Liver (tissue), 9 donors: ENCODE data around the gene DSTYK. TPM values are rescaled to one million over a fixed set of nuclear protein-coding genes. Genes with fewer than 3 reads are reported as not detected.

ENCODE experiments used
- DNase-seq: peaks from one replicate; pipeline ENCODE4 v3.0.0-alpha.2; 2017; ENCODE audit warnings: low spot score
- H3K27ac ChIP-seq, 2 donors: one replicate each; pipeline ENCODE4 v1.7.0; 2013; ENCODE audit warnings: inconsistent platforms in 2 of 2, low read length in 2 of 2, control low read depth in 1 of 2, low read depth in 1 of 2, mild to moderate bottlenecking in 1 of 2
- H3K27me3 ChIP-seq, 4 donors: one replicate each; pipeline versions ENCODE4 v1.6.1 to v1.7.0; 2013; ENCODE audit warnings: low read length in 3 of 4, inconsistent platforms in 1 of 4, mild to moderate bottlenecking in 1 of 4, moderate library complexity in 1 of 4; ENCODE audit not compliant: control insufficient read depth in 4 of 4, insufficient read depth in 4 of 4
- H3K36me3 ChIP-seq, 4 donors: one replicate each; pipeline versions ENCODE4 v1.6.1 to v1.7.0; 2013; ENCODE audit warnings: low read length in 3 of 4, mild to moderate bottlenecking in 3 of 4, low read depth in 1 of 4, moderate library complexity in 1 of 4; ENCODE audit not compliant: control insufficient read depth in 4 of 4, insufficient read depth in 3 of 4
- H3K4me1 ChIP-seq, 4 donors: one replicate each; pipeline versions ENCODE4 v1.6.1 to v1.7.0; 2013; ENCODE audit warnings: low read length in 3 of 4, mild to moderate bottlenecking in 3 of 4, moderate library complexity in 1 of 4; ENCODE audit not compliant: control insufficient read depth in 4 of 4, insufficient read depth in 4 of 4
- H3K4me3 ChIP-seq, 3 donors: one replicate each; pipeline versions ENCODE4 v1.6.1 to v1.7.0; 2013; ENCODE audit warnings: low read length in 3 of 3, control low read depth in 1 of 3, low read depth in 1 of 3, mild to moderate bottlenecking in 1 of 3
- H3K9ac ChIP-seq, 2 donors: one replicate each; pipeline ENCODE4 v1.7.0; 2013; ENCODE audit warnings: low read length in 2 of 2, mild to moderate bottlenecking in 2 of 2, moderate library complexity in 2 of 2, control low read depth in 1 of 2, low read depth in 1 of 2
- H3K9me3 ChIP-seq, 4 donors: one replicate each; pipeline versions ENCODE4 v1.6.1 to v1.7.0; 2013; ENCODE audit warnings: low read length in 3 of 4; ENCODE audit not compliant: control insufficient read depth in 4 of 4
- EGR1 ChIP-seq, 2 donors: IDR thresholded peaks; 2 replicates each; pipeline ENCODE4 v1.6.1; 2016 to 2018; ENCODE audit warnings: antibody characterized with exemption in 2 of 2, low read depth in 2 of 2
- FOXA2 ChIP-seq: IDR thresholded peaks from 2 replicates; pipeline ENCODE4 v1.6.1; 2016; ENCODE audit warnings: antibody characterized with exemption
- GABPA ChIP-seq, 2 donors: IDR thresholded peaks in 1 of 2; conservative IDR thresholded peaks in 1 of 2; 2 replicates each; pipeline ENCODE4 v1.6.1; 2016; ENCODE audit warnings: antibody characterized with exemption in 2 of 2, mild to moderate bottlenecking in 1 of 2, moderate library complexity in 1 of 2
- HNF4A ChIP-seq, 2 donors: conservative IDR thresholded peaks; 2 replicates each; pipeline ENCODE4 v1.6.1; 2016; ENCODE audit warnings: antibody characterized with exemption in 2 of 2, mild to moderate bottlenecking in 2 of 2
- HNF4G ChIP-seq: IDR thresholded peaks from 2 replicates; pipeline ENCODE4 v1.6.1; 2016; ENCODE audit warnings: antibody characterized with exemption
- JUND ChIP-seq, 2 donors: IDR thresholded peaks; 2 replicates each; pipeline ENCODE4 v1.6.1; 2016; ENCODE audit warnings: antibody characterized with exemption in 2 of 2
- MAX ChIP-seq: IDR thresholded peaks from 2 replicates; pipeline ENCODE4 v1.6.1; 2016; ENCODE audit warnings: antibody characterized with exemption
- RAD21 ChIP-seq, 2 donors: IDR thresholded peaks; 2 replicates each; pipeline ENCODE4 v1.6.1; 2016; ENCODE audit warnings: antibody characterized with exemption in 2 of 2, mild to moderate bottlenecking in 2 of 2
- RXRA ChIP-seq, 2 donors: IDR thresholded peaks; 2 replicates each; pipeline ENCODE4 v1.6.1; 2017 to 2018; ENCODE audit warnings: antibody characterized with exemption in 2 of 2, mild to moderate bottlenecking in 1 of 2
- SP1 ChIP-seq: IDR thresholded peaks from 2 replicates; pipeline ENCODE4 v1.6.1; 2018; ENCODE audit warnings: antibody characterized with exemption, mild to moderate bottlenecking
- TAF1 ChIP-seq: conservative IDR thresholded peaks from 2 replicates; pipeline ENCODE4 v1.6.1; 2016; ENCODE audit warnings: antibody characterized with exemption, mild to moderate bottlenecking
- YY1 ChIP-seq: IDR thresholded peaks from 2 replicates; pipeline ENCODE4 v1.6.1; 2016; ENCODE audit warnings: antibody characterized with exemption, mild to moderate bottlenecking
- ZBTB33 ChIP-seq: IDR thresholded peaks from 2 replicates; pipeline ENCODE4 v1.6.1; 2016; ENCODE audit warnings: antibody characterized with exemption
- WGBS: extraction: QIAGEN DNeasy Blood & Tissue Kit; methylation state at CpG from one replicate; pipeline ENCODE4 v1.1.7; 2013; 5-methylcytosine and 5-hydroxymethylcytosine counted together
- polyA plus RNA-seq, 2 donors: library from polyadenylated mRNA; stranded (reverse) in 1 of 2; unstranded in 1 of 2; fragments of 200-250 nt in 1 of 2; fragments of >200 nt in 1 of 2; fragmentation: Nextera tagmentation in 1 of 2; extraction: Ambion mirVana in 1 of 2; gene quantifications; one replicate each; pipeline versions ENCODE4 v1.2.1 to v1.2.3, GENCODE V29; 2013 to 2015
- total RNA-seq, 2 donors: library from RNA; depleted of rRNA; stranded (reverse); fragments of >200 nt; gene quantifications; one replicate each; pipeline ENCODE4 v1.2.3, GENCODE V29; 2014
- TF ChIP-seq, protein P1 (sequence below): IDR thresholded peaks from 2 replicates; pipeline ENCODE4 v1.6.1; 2016; ENCODE audit warnings: antibody characterized with exemption
- TF ChIP-seq, protein P2 (sequence below): IDR thresholded peaks from 2 replicates; pipeline ENCODE4 v1.6.1; 2016; ENCODE audit warnings: antibody characterized with exemption, mild to moderate bottlenecking
- donor health status: healthy.
- donor health status: healthy.
- donor health status: healthy.
- donor health status: healthy.
- donor health status: healthy.

Gene DSTYK
- total and polyA plus RNA-seq, 4 donors, result 1.5 to 9.9 (median 3.0) TPM

- no peak overlapping the region for H3K4me3 ChIP-seq
- DNase-seq, result no peak
- H3K27me3 ChIP-seq, result no peaks in the 10 kb centered on the region
- peaks cover 9 to 31% (median 22%) of the 10 kb centered on the region in 4 donors for H3K4me1 ChIP-seq
- no peak overlapping the region for H3K9ac ChIP-seq
- TF ChIP-seq EGR1 (IDR thresholded peaks at IDR 0.05; ENCODE audit: low read depth in 2 of 2) (no peak), SP1 (no peak)
- 67% methylated on average over 2 of the region's 2 CpGs for whole genome bisulfite sequencing
- H3K9me3 ChIP-seq, result no peaks in the 10 kb centered on the region
- no peak overlapping the region for H3K27ac ChIP-seq
- H3K36me3 ChIP-seq, result peaks cover 3 to 16% (median 12%) of the 10 kb centered on the region in 4 donors
These were observed 92.8 kb downstream of the DSTYK start for GRCh38 chr1:205118752-205119151.

DNA sequence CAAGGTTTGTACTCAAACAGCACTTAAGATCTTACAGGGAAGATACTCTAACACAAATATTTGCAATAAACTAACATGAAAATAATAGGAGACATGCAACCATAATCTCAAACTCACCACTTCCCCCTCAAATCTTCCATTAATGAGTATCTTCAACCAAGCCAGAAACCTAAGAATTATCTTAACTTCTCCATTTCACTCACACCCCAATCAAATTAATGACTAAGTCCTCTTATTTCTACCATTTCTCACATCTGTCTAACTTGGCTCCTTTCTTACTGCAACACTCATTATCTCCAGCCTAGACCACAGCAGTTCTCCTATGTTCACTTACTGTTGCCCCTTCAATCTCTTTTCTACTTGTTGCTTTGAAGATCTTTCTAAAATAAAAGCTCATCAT is 100.1 kb downstream of the DSTYK start:
- Histone ChIP-seq H3K4me1 (no peaks in the 10 kb centered on the region), H3K27ac (no peak overlapping the region), H3K9me3 (no peaks in the 10 kb centered on the region), H3K36me3 (peaks cover 3 to 30% (median 26%) of the 10 kb centered on the region in 4 donors), H3K27me3 (no peaks in the 10 kb centered on the region), H3K4me3 (no peak overlapping the region), H3K9ac (no peak overlapping the region)
- TF ChIP-seq, protein P1, sequence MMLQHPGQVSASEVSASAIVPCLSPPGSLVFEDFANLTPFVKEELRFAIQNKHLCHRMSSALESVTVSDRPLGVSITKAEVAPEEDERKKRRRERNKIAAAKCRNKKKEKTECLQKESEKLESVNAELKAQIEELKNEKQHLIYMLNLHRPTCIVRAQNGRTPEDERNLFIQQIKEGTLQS, result no peak
- TF ChIP-seq RXRA (IDR thresholded peaks at IDR 0.05) (no peak), EGR1 (IDR thresholded peaks at IDR 0.05; ENCODE audit: low read depth in 2 of 2) (no peak), MAX (no peak), RAD21 (IDR thresholded peaks at IDR 0.05) (no peak), SP1 (no peak), JUND (IDR thresholded peaks at IDR 0.05) (no peak), ZBTB33 (no peak), HNF4A (conservative IDR thresholded peaks at IDR 0.05) (no peak)
- TF ChIP-seq, protein P2, sequence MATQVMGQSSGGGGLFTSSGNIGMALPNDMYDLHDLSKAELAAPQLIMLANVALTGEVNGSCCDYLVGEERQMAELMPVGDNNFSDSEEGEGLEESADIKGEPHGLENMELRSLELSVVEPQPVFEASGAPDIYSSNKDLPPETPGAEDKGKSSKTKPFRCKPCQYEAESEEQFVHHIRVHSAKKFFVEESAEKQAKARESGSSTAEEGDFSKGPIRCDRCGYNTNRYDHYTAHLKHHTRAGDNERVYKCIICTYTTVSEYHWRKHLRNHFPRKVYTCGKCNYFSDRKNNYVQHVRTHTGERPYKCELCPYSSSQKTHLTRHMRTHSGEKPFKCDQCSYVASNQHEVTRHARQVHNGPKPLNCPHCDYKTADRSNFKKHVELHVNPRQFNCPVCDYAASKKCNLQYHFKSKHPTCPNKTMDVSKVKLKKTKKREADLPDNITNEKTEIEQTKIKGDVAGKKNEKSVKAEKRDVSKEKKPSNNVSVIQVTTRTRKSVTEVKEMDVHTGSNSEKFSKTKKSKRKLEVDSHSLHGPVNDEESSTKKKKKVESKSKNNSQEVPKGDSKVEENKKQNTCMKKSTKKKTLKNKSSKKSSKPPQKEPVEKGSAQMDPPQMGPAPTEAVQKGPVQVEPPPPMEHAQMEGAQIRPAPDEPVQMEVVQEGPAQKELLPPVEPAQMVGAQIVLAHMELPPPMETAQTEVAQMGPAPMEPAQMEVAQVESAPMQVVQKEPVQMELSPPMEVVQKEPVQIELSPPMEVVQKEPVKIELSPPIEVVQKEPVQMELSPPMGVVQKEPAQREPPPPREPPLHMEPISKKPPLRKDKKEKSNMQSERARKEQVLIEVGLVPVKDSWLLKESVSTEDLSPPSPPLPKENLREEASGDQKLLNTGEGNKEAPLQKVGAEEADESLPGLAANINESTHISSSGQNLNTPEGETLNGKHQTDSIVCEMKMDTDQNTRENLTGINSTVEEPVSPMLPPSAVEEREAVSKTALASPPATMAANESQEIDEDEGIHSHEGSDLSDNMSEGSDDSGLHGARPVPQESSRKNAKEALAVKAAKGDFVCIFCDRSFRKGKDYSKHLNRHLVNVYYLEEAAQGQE, result no peak
- DNase-seq, result no peak

DNA sequence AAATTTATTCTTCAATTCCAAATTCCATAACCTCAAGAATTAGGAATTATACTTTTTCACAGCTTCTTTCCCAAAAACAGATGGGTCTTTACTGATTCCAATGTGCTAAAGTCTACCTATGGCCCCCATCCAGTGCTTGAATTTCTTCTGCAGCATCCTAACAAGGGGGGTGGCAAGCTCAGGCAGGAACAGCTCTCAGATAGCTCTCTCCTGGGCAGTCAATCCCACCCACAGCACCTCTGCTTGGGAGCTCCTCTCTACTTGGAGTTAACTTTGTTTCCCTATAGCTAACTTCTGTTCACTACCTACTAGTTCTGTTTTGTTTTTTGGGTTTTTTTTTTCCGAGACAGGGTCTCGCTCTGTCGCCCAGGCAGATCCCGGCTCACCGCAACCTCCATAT is 101.8 kb downstream of the DSTYK start:
- Histone ChIP-seq H3K27me3 (no peaks in the 10 kb centered on the region), H3K9me3 (no peaks in the 10 kb centered on the region), H3K27ac (no peak overlapping the region), H3K4me3 (no peak overlapping the region), H3K4me1 (no peaks in the 10 kb centered on the region), H3K36me3 (peaks cover 1 to 34% (median 31%) of the 10 kb centered on the region in 4 donors), H3K9ac (no peak overlapping the region)
- WGBS, result 98% methylated on average over 5 of the region's 5 CpGs
- DNase-seq, result no peak
- TF ChIP-seq HNF4G, result no peak
- TF ChIP-seq ZBTB33, result no peak
- no peak for TF ChIP-seq RXRA (IDR thresholded peaks at IDR 0.05)
- TF ChIP-seq JUND (IDR thresholded peaks at IDR 0.05), result no peak
- TF ChIP-seq YY1, result no peak
- no peak for TF ChIP-seq MAX
- TF ChIP-seq EGR1 (IDR thresholded peaks at IDR 0.05; ENCODE audit: low read depth in 2 of 2), result no peak
- no peak for TF ChIP-seq TAF1
- TF ChIP-seq RAD21 (IDR thresholded peaks at IDR 0.05), result no peak
- no peak for TF ChIP-seq GABPA (IDR thresholded peaks at IDR 0.05 in 1 of 2, conservative IDR thresholded peaks at IDR 0.05 in 1 of 2)
- TF ChIP-seq FOXA2, result no peak
- no peak for TF ChIP-seq SP1
